ENCODE data around the gene RASGEF1B.

The RASGEF1B gene

GRCh38 chr4:81471588-81472280 is at the start of gene RASGEF1B:
Gene RASGEF1B (minus strand): TSS chr4:81471907. CDS start chr4:81459508, 12,399 bp downstream.
- DNase-seq (ENCODE audit: low read depth, low spot score): no peak

DNA sequence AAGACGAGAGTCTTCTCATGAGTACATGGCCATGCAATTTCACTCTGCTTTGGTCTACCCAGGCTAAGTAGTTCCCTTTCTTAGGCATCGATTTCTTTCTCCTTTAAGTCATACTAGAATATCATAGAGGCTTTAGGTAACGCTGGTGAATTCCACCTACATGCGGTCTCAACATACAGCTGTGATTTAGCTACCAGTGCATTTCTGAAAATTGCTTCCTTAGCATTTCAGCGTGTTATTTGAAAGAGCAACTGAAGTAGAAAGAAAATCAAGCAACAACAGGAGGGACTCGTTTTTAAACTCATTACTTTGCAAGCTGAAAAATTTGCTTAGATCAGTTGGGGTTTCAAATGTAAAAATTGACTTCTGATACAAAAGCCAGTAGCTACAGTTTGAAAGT is 48.1 kb upstream of the RASGEF1B start:
- DNase-seq (ENCODE audit: low read depth, low spot score): no peak

DNA sequence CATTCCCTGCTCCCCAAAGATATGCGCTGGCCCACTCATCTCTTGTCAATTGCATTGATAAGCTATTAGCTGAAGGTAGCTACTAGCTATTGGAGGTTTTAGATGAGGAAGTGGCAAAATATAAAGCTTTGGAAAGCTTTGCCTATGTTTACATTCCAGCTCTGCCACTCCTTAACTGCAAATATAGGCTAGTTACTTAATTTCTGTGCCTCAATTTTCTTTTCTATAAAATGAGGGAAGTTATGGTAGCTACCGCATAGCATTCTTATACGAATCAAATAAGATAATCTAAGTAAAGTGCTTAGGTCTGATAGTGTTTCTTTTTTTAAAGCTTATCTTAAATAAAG is 47.7 kb upstream of the RASGEF1B start:
- no peak for DNase-seq (ENCODE audit: low read depth, low spot score)

DNA sequence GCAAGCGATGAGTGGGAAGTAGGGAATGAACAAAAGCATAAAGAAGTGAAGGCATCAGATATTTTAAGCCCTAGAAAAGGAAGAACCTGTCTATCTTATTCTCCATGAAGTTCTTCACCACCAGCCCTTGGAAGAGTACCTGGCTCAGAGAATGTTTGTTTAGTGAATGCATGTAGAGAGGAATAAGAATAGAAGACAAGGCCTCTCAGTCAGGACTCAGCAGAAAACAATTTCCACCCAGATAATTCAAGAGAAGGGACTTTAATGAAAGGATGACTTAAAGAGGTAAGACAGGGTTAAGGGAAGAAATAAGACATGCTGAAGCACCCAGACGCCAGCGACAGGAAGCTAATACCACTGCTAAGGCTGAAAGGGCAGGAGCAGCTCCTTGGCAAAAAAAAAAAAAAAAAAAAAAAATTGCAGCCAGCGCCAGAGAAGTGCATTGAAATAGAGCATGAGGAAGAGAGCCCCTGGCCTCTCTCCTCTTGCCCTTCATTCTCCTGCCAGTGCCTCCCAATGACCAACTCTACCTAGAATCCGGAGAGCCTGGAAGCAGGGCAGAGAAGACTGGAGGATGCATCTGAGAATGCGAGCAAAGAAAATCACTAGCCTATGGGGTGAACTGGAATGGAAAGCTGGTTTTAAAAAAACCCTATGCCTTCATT is 47.2 kb upstream of the RASGEF1B start:
- no peak for DNase-seq (ENCODE audit: low read depth, low spot score)

- no peak for DNase-seq (ENCODE audit: low read depth, low spot score)
These were observed 44.5 kb upstream of the RASGEF1B start for GRCh38 chr4:81516241-81516640.

- DNase-seq (ENCODE audit: low read depth, low spot score): no peak
These were observed 41.2 kb upstream of the RASGEF1B start for GRCh38 chr4:81512757-81513501.

DNA sequence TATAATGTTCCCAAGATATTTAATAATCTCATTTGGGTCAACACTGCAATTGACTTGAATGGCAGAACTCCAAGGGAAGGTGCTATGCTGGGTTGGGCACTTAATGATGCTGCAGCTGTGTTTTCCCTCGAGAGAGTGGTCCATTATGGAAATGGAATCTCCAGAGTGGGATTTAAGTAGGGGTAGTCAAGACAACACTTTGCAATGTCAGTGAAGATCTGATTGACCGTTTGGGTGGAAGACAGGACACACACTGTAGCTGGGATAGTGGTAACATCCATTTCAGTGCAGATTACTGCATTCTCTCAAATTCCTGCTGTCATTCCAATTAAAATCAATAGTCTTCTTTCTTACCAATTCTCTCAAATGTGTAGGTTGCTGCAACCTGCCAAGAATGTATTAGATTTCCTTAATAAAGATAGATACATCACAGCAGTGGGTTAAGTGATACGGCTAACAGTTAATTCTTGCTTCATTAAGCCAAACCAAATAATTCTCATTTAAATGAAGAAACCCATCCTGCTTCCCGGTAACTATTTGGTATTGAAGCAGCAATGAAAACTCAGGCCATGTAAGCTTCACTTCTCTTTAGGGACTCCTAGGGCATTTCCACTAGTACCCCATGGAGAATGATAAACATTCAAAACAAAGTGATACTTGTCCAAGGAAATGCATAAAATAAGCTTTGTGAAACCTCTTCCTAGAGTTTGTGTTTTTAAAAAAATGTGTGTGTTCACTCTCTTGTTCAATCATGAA is 40.5 kb upstream of the RASGEF1B start:
- no peak for DNase-seq (ENCODE audit: low read depth, low spot score)

DNA sequence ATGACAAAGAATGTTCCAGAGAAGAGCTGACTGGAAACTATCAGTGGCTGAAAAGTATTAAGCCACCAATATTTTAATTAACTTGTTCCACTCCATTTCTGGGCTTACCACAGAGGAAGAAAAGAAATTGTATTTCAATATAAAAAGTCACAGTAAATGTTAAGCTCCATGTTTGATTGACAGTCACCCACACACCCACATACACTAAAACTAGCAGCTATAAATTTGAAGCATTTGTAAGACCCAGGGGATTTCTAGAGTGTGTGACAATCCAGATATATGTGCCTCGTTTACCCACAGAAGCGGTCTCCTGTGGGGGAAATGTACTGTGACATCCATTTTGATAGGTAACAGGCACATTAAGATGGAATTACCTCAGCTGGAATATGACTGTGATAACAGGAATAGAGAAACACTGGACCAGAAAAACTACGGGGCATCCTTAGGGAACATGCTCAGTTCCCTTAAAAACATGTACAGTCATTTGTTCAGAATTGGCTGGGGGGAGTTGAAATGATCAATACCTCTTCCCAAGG is 39.0 kb upstream of the RASGEF1B start:
- DNase-seq (ENCODE audit: low read depth, low spot score): no peak

- DNase-seq (ENCODE audit: low read depth, low spot score): no peak
These were observed 38.1 kb upstream of the RASGEF1B start for GRCh38 chr4:81509822-81510221.

DNA sequence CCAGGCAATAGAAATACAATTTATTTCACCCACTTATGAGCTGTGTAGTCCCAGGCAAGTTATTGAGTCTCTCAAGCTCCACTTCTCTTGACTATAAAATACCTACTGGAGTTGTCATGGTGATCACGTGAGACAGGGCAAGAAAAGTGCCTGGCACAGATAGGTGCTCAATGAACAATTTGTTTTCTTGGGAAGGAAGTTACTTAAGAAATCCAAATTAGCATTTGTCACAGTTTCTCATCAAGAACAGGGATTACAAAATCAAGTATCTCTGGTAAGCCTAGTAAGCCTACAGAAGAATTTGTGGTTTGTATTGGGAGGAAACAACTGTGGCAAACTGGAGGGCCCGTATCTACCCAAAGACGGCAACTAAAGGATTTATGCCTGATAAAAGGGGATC is 37.5 kb upstream of the RASGEF1B start:
- DNase-seq (ENCODE audit: low read depth, low spot score): no peak

GRCh38 chr4:81508411-81509185 is 36.9 kb upstream of the RASGEF1B start:
- no peak for DNase-seq (ENCODE audit: low read depth, low spot score)

DNA sequence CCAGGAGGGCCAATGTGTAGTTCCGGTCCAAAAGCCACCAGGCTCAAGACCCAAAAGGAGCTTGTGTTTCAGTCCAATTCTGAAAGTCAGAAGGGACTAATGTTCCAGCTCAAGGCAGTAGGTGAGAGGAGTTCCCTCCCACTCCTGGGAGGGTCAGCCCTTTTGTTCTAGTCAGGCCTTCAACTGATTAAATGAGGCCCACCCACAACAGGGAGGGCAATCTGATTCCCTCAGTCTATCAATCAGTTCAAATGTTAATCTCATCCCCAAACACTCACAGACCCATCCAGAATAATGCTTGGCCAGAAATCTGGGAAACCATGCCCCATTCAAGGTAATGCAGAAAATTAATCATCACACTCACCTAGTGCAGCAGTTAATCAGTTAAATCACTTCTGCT is 35.8 kb upstream of the RASGEF1B start:
- no peak for DNase-seq (ENCODE audit: low read depth, low spot score)

GRCh38 chr4:81506731-81507130 is 35.0 kb upstream of the RASGEF1B start:
- DNase-seq (ENCODE audit: low read depth, low spot score): no peak

- DNase-seq (ENCODE audit: low read depth, low spot score): no peak
These were observed 34.0 kb upstream of the RASGEF1B start for GRCh38 chr4:81505726-81506125.

- DNase-seq (ENCODE audit: low read depth, low spot score): no peak
These were observed 33.4 kb upstream of the RASGEF1B start for GRCh38 chr4:81505004-81505598.

- no peak for DNase-seq (ENCODE audit: low read depth, low spot score)
These were observed 32.7 kb upstream of the RASGEF1B start for GRCh38 chr4:81504112-81505003.

DNA sequence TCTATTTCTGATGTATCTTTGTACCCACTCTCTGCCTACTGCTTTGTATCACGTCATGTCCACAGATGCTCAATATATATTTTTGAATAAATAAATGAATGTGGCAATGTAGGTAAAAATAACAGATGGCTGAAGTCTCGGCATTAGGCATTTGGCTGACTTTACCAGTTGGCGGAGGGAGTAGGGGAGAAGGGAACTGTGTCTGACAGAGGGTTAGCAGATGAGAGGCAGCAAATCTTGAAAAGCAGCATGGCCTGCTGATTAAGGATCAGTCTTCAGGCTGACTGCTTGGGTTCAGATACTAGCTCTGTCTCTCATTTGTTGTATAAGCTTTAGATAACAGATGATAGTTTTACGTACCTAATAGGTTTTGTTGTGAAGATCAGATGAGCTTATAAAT is 31.9 kb upstream of the RASGEF1B start:
- DNase-seq (ENCODE audit: low read depth, low spot score): no peak

DNA sequence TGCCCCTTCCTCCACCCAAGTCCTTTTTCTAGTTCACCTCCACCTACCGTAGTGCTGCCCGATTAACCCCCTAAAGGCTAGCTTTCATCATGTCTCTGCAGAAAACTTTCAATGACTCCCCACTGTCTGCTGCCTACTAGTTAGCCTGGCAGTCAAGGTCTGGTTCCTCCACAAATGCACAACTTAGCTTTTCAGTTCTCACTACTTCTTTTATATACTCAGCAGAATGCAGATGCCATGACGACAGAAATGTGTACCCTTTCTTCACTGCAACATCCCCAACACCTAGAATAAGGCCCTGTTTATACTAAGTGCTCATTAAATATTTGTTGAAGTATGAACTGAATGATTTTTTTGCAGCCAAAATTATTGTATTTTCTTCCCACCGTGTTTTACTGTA is 30.9 kb upstream of the RASGEF1B start:
- no peak for DNase-seq (ENCODE audit: low read depth, low spot score)

DNA sequence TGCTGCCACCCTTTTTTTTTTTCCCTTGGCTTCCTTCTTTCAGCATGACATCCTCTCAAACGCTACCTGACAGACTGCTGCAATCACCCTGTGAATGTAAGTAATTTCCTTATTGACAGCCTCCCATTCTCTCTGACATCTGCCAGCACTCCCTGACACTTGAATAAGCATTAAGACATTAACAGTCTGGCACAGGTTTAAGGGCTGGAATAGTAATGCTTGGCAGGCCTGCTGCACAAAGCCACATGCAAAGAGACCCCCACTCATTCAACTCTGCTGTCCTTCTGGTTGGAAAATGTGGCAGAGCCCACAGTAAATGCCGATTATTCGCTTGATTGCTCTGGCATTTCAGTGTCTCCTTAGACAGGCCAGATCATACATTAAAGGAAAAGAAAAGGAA is 28.1 kb upstream of the RASGEF1B start:
- DNase-seq (ENCODE audit: low read depth, low spot score): no peak
